Lower leg skin (tissue), 3 donors: ENCODE data around the gene IFNL4.
"Not testable (repeated sequence)": the region's sequence is repeated elsewhere in the genome, so short reads cannot be mapped to it uniquely, and the experiment has no call there.

ENCODE experiments used
- POLR2A ChIP-seq, 2 donors: fragments of 450-650 bp; IDR thresholded peaks; one replicate each; pipeline ENCODE4 v1.6.1; 2016 to 2017; ENCODE audit warnings: antibody characterized with exemption in 2 of 2, mild to moderate bottlenecking in 1 of 2, moderate library complexity in 1 of 2
- TF ChIP-seq, protein P1 (sequence below), 3 donors: fragments of 450-650 bp; IDR thresholded peaks; one replicate each; pipeline ENCODE4 v1.5.1; 2016; ENCODE audit warnings: antibody characterized with exemption in 3 of 3, mild to moderate bottlenecking in 3 of 3, moderate library complexity in 2 of 3

DNA sequence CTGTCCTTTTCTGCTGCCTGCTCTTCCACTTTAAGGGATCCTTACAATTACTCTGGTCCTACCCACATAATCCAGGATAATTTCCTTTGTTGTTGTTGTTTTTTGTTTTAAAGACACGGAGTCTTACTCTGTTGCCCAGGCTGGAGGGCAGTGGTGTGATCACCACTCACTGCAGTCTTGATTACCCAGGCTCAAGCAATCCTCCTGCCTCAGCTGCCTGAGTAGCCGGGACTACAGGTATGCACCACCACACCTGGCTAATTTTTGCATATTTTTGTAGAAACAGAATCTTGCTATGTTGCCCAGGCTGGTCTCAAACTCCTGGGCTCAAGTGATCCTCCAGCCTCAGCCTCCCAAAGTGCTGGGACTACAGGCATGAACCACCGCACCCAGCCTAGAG lies 33.3 kb downstream of the IFNL4 start:
- TF ChIP-seq, protein P1, sequence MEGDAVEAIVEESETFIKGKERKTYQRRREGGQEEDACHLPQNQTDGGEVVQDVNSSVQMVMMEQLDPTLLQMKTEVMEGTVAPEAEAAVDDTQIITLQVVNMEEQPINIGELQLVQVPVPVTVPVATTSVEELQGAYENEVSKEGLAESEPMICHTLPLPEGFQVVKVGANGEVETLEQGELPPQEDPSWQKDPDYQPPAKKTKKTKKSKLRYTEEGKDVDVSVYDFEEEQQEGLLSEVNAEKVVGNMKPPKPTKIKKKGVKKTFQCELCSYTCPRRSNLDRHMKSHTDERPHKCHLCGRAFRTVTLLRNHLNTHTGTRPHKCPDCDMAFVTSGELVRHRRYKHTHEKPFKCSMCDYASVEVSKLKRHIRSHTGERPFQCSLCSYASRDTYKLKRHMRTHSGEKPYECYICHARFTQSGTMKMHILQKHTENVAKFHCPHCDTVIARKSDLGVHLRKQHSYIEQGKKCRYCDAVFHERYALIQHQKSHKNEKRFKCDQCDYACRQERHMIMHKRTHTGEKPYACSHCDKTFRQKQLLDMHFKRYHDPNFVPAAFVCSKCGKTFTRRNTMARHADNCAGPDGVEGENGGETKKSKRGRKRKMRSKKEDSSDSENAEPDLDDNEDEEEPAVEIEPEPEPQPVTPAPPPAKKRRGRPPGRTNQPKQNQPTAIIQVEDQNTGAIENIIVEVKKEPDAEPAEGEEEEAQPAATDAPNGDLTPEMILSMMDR (IDR thresholded peaks at IDR 0.05): not testable (repeated sequence)
- TF ChIP-seq POLR2A (IDR thresholded peaks at IDR 0.05): not testable (repeated sequence)
